Stimulated activated naive B cell treated with anti-CD40 and anti-IgM and Interleukin-4, amounts not matched to agents 10 μg/mL and 1 μg/mL and 100 μg/mL, for 72 hours (primary cell): ENCODE data around the gene FPR1.

Experiments used
- ATAC-seq, 2 donors: fragments of 150-1000 bp; cut with Tn5 transposase; replicated peaks; 2 replicates each; pipeline ENCODE4 v1.10.0; 2021; ENCODE audit warnings: moderate library complexity in 1 of 2
- DNase-seq: peaks from one replicate; pipeline ENCODE4 v3.0.0; 2021
- H3K27ac Mint-ChIP-seq: one replicate; pipeline ENCODE4 v1.8.0; 2022; ENCODE audit warnings: mild to moderate bottlenecking, mixed read lengths
- H3K27me3 Mint-ChIP-seq, 2 donors: one replicate each; pipeline ENCODE4 v1.8.0; 2022; ENCODE audit warnings: mixed read lengths in 2 of 2
- H3K36me3 Mint-ChIP-seq, 2 donors: one replicate each; pipeline ENCODE4 v1.8.0; 2022; ENCODE audit warnings: mixed read lengths in 2 of 2, mild to moderate bottlenecking in 1 of 2
- H3K4me1 Mint-ChIP-seq, 2 donors: one replicate each; pipeline ENCODE4 v1.8.0; 2022; ENCODE audit warnings: mixed read lengths in 2 of 2, mild to moderate bottlenecking in 1 of 2
- H3K4me3 Mint-ChIP-seq, 2 donors: one replicate each; pipeline ENCODE4 v1.8.0; 2022; ENCODE audit warnings: mild to moderate bottlenecking in 2 of 2, mixed read lengths in 2 of 2, moderate library complexity in 1 of 2
- H3K9me3 Mint-ChIP-seq, 2 donors: one replicate each; pipeline ENCODE4 v1.8.0; 2022; ENCODE audit warnings: mixed read lengths in 2 of 2, mild to moderate bottlenecking in 1 of 2

Gene FPR1

GRCh38 chr19:51751655-51752054, at the start of gene FPR1:
FPR1 (minus strand) TSS chr19:51751878; CDS start chr19:51746994, 4,884 bp downstream.
- H3K4me1 Mint-ChIP-seq, result peaks cover 4 to 16% of the 10 kb centered on the region in 2 donors
- peak; percentile 7 for DNase-seq
- H3K27ac Mint-ChIP-seq, result peak within 1 kb of the TSS; percentile 47
- H3K4me3 Mint-ChIP-seq, result no peak within 1 kb of the TSS
- H3K9me3 Mint-ChIP-seq, result peaks cover 0 to 9% of the 10 kb centered on the region in 2 donors
- peak; percentile 98 to 99 for ATAC-seq
- peaks cover 0 to 2% of the 10 kb centered on the region in 2 donors for H3K36me3 Mint-ChIP-seq
- H3K27me3 Mint-ChIP-seq, result peaks cover 15 to 22% of the 10 kb centered on the region in 2 donors

- no peak for ATAC-seq
- no peak for DNase-seq
- peaks cover 4 to 15% of the 10 kb centered on the region in 2 donors for H3K4me1 Mint-ChIP-seq
- H3K36me3 Mint-ChIP-seq, result peaks cover 0 to 2% of the 10 kb centered on the region in 2 donors
- peaks cover 22 to 38% of the 10 kb centered on the region in 2 donors for H3K27me3 Mint-ChIP-seq
- peaks cover 11 to 14% of the 10 kb centered on the region in 2 donors for H3K9me3 Mint-ChIP-seq
- H3K27ac Mint-ChIP-seq, result no peak overlapping the region
- H3K4me3 Mint-ChIP-seq, result no peak overlapping the region
Observed at GRCh38 chr19:51800473-51801244, 49.0 kb upstream of the FPR1 start.

GRCh38 chr19:51799774-51800472, 48.2 kb upstream of the FPR1 start:
- H3K4me3 Mint-ChIP-seq, result no peak overlapping the region
- DNase-seq (no peak), ATAC-seq (no peak)
- H3K4me1 Mint-ChIP-seq, result peaks cover 4 to 15% of the 10 kb centered on the region in 2 donors
- peaks cover 0 to 2% of the 10 kb centered on the region in 2 donors for H3K36me3 Mint-ChIP-seq
- H3K9me3 Mint-ChIP-seq, result peaks cover 11 to 14% of the 10 kb centered on the region in 2 donors
- H3K27me3 Mint-ChIP-seq, result peaks cover 23 to 38% of the 10 kb centered on the region in 2 donors
- no peak overlapping the region for H3K27ac Mint-ChIP-seq

GRCh38 chr19:51799034-51799773, 47.5 kb upstream of the FPR1 start:
- Mint-ChIP-seq H3K9me3 (peaks cover 11 to 12% of the 10 kb centered on the region in 2 donors), H3K27me3 (peaks cover 23 to 38% of the 10 kb centered on the region in 2 donors), H3K36me3 (no peaks in the 10 kb centered on the region), H3K27ac (no peak overlapping the region), H3K4me3 (no peak overlapping the region), H3K4me1 (peaks cover 4 to 10% of the 10 kb centered on the region in 2 donors)
- ATAC-seq, result no peak
- DNase-seq, result no peak

GRCh38 chr19:51798062-51798461, 46.4 kb upstream of the FPR1 start:
- no peak overlapping the region for H3K27ac Mint-ChIP-seq
- H3K4me3 Mint-ChIP-seq, result no peak overlapping the region
- DNase-seq (no peak), ATAC-seq (no peak)
- no peaks in the 10 kb centered on the region for H3K36me3 Mint-ChIP-seq
- H3K9me3 Mint-ChIP-seq, result peaks cover 14 to 17% of the 10 kb centered on the region in 2 donors
- peaks cover 28 to 44% of the 10 kb centered on the region in 2 donors for H3K27me3 Mint-ChIP-seq
- no peaks in the 10 kb centered on the region for H3K4me1 Mint-ChIP-seq

GRCh38 chr19:51797480-51797879, 45.8 kb upstream of the FPR1 start:
- DNase-seq (no peak), ATAC-seq (no peak)
- H3K4me3 Mint-ChIP-seq, result no peak overlapping the region
- no peaks in the 10 kb centered on the region for H3K4me1 Mint-ChIP-seq
- no peaks in the 10 kb centered on the region for H3K36me3 Mint-ChIP-seq
- no peak overlapping the region for H3K27ac Mint-ChIP-seq
- peaks cover 16 to 17% of the 10 kb centered on the region in 2 donors for H3K9me3 Mint-ChIP-seq
- H3K27me3 Mint-ChIP-seq, result peaks cover 28 to 44% of the 10 kb centered on the region in 2 donors

- Mint-ChIP-seq H3K4me3 (no peak overlapping the region), H3K36me3 (no peaks in the 10 kb centered on the region), H3K4me1 (no peaks in the 10 kb centered on the region), H3K9me3 (peaks cover 16 to 17% of the 10 kb centered on the region in 2 donors), H3K27me3 (peaks cover 36 to 53% of the 10 kb centered on the region in 2 donors), H3K27ac (no peak overlapping the region)
- ATAC-seq, result no peak
- DNase-seq, result no peak
Observed at GRCh38 chr19:51796195-51796679, 44.6 kb upstream of the FPR1 start.

GRCh38 chr19:51794885-51795490, 43.3 kb upstream of the FPR1 start, which contains the start of gene FPR3:
FPR3 (plus strand) TSS chr19:51795157; CDS start chr19:51823749, 28,592 bp downstream.
- H3K9me3 Mint-ChIP-seq, result peaks cover 12 to 13% of the 10 kb centered on the region in 2 donors
- no peaks in the 10 kb centered on the region for H3K36me3 Mint-ChIP-seq
- H3K27ac Mint-ChIP-seq, result no peak within 1 kb of the TSS
- H3K27me3 Mint-ChIP-seq, result peaks cover 35 to 56% of the 10 kb centered on the region in 2 donors
- ATAC-seq (no peak), DNase-seq (no peak)
- no peak within 1 kb of the TSS for H3K4me3 Mint-ChIP-seq
- no peaks in the 10 kb centered on the region for H3K4me1 Mint-ChIP-seq

GRCh38 chr19:51793994-51794393, 42.3 kb upstream of the FPR1 start:
- no peak overlapping the region for H3K27ac Mint-ChIP-seq
- H3K4me1 Mint-ChIP-seq, result no peaks in the 10 kb centered on the region
- H3K9me3 Mint-ChIP-seq, result peaks cover 7 to 10% of the 10 kb centered on the region in 2 donors
- H3K4me3 Mint-ChIP-seq, result no peak overlapping the region
- no peaks in the 10 kb centered on the region for H3K36me3 Mint-ChIP-seq
- DNase-seq (no peak), ATAC-seq (no peak)
- peaks cover 28 to 49% of the 10 kb centered on the region in 2 donors for H3K27me3 Mint-ChIP-seq

- peaks cover 28 to 47% of the 10 kb centered on the region in 2 donors for H3K27me3 Mint-ChIP-seq
- DNase-seq, result no peak
- no peaks in the 10 kb centered on the region for H3K36me3 Mint-ChIP-seq
- H3K4me3 Mint-ChIP-seq, result no peak overlapping the region
- no peak overlapping the region for H3K27ac Mint-ChIP-seq
- ATAC-seq, result no peak
- H3K9me3 Mint-ChIP-seq, result peaks cover 7 to 10% of the 10 kb centered on the region in 2 donors
- no peaks in the 10 kb centered on the region for H3K4me1 Mint-ChIP-seq
Observed at GRCh38 chr19:51792932-51793331, 41.3 kb upstream of the FPR1 start.

- ATAC-seq (no peak), DNase-seq (no peak)
- Mint-ChIP-seq H3K4me3 (no peak overlapping the region), H3K36me3 (no peaks in the 10 kb centered on the region), H3K4me1 (peaks cover 0 to 13% of the 10 kb centered on the region in 2 donors), H3K9me3 (peaks cover 11 to 12% of the 10 kb centered on the region in 2 donors), H3K27ac (no peak overlapping the region), H3K27me3 (peaks cover 17 to 31% of the 10 kb centered on the region in 2 donors)
Observed at GRCh38 chr19:51789061-51789795, 37.5 kb upstream of the FPR1 start.

GRCh38 chr19:51788029-51788428, 36.4 kb upstream of the FPR1 start:
- ATAC-seq, result no peak
- H3K36me3 Mint-ChIP-seq, result no peaks in the 10 kb centered on the region
- no peak for DNase-seq
- H3K4me3 Mint-ChIP-seq, result no peak overlapping the region
- peaks cover 12 to 24% of the 10 kb centered on the region in 2 donors for H3K27me3 Mint-ChIP-seq
- H3K9me3 Mint-ChIP-seq, result peaks cover 5 to 8% of the 10 kb centered on the region in 2 donors
- peaks cover 0 to 13% of the 10 kb centered on the region in 2 donors for H3K4me1 Mint-ChIP-seq
- no peak overlapping the region for H3K27ac Mint-ChIP-seq
